SK-N-SH (cell line): Measurements from ENCODE around the gene LGR6. TPM values are rescaled to one million over a fixed set of nuclear protein-coding genes. Genes with fewer than 3 reads are reported as not detected.

Experiments used
- CTCF ChIA-PET: fragments of 300-600, 350-600 bp; formaldehyde crosslinking; extraction: SDS; loops from one replicate; lab custom pipeline; 2021; lab: Yijun Ruan, JAX
- POLR2A ChIA-PET: fragments of 350-600 bp; sonication (Branson Sonifier 250); formaldehyde crosslinking; extraction: SDS; loops from one replicate; lab custom pipeline; 2020; ENCODE audit warnings: antibody characterized with exemption, inconsistent platforms; lab: Yijun Ruan, JAX
- DNase-seq: peaks from one replicate; pipeline ENCODE4 v3.0.0; 2012
- H2AFZ ChIP-seq: fragments of 200-600 bp; sonication (generic); 2 replicates; pipeline ENCODE4 v1.8.1; 2016; ENCODE audit warnings: antibody characterized with exemption, mild to moderate bottlenecking, low read depth
- H3F3A ChIP-seq: fragments of 200-600 bp; sonication (generic); replicated peaks from 2 replicates; pipeline ENCODE3; 2016; ENCODE audit warnings: antibody characterized with exemption, mild to moderate bottlenecking; ENCODE audit not compliant: insufficient read depth
- H3K27ac ChIP-seq, 2 experiments: fragments of 200-500 bp in 1 of 2; fragments of 200-600 bp in 1 of 2; sonication (Bioruptor generic) in 1 of 2; sonication (generic), shearing (Covaris generic) in 1 of 2; 2 replicates each; pipeline versions ENCODE4 v1.5.1 to v1.6.1; 2014 to 2016; ENCODE audit warnings: low read depth in 2 of 2, inconsistent platforms in 1 of 2, low read length in 1 of 2, mild to moderate bottlenecking in 1 of 2, mixed read lengths in 1 of 2
- H3K27me3 ChIP-seq: fragments of 200-600 bp; sonication (generic), shearing (Covaris generic); 2 replicates; pipeline ENCODE4 v1.6.1; 2016; ENCODE audit warnings: mixed run types; ENCODE audit not compliant: insufficient read depth
- H3K36me3 ChIP-seq, 2 experiments: fragments of 200-500 bp in 1 of 2; fragments of 200-600 bp in 1 of 2; sonication (Bioruptor generic) in 1 of 2; sonication (generic) in 1 of 2; replicated peaks in 1 of 2; 2 replicates each; pipeline versions ENCODE3 to v1.5.1; 2014 to 2016; ENCODE audit warnings: low read length in 1 of 2, mild to moderate bottlenecking in 1 of 2; ENCODE audit not compliant: insufficient read depth in 2 of 2, control insufficient read depth in 1 of 2
- H3K4me1 ChIP-seq, 2 experiments: fragments of 200-500 bp in 1 of 2; fragments of 200-600 bp in 1 of 2; sonication (Bioruptor generic) in 1 of 2; sonication (generic), shearing (Covaris generic) in 1 of 2; 2 replicates each; pipeline versions ENCODE4 v1.5.1 to v1.6.1; 2014 to 2016; ENCODE audit warnings: low read depth in 1 of 2, low read length in 1 of 2, mixed run types in 1 of 2; ENCODE audit not compliant: insufficient read depth in 2 of 2, control insufficient read depth in 1 of 2
- H3K4me2 ChIP-seq: fragments of 200-600 bp; sonication (generic), shearing (Covaris generic); 2 replicates; pipeline ENCODE4 v1.6.1; 2017; ENCODE audit warnings: mixed run types
- H3K4me3 ChIP-seq, 2 experiments: fragments of 200-500 bp in 1 of 2; fragments of 200-600 bp in 1 of 2; sonication (Bioruptor generic) in 1 of 2; sonication (generic), shearing (Covaris generic) in 1 of 2; 2 replicates each; pipeline versions ENCODE4 v1.5.1 to v1.8.1; 2014 to 2016; ENCODE audit warnings: low read depth in 2 of 2, inconsistent platforms in 1 of 2, low read length in 1 of 2, mild to moderate bottlenecking in 1 of 2, mixed read lengths in 1 of 2, moderate library complexity in 1 of 2
- H3K79me2 ChIP-seq: fragments of 200-600 bp; sonication (generic); 2 replicates; pipeline ENCODE4 v1.8.1; 2017; ENCODE audit warnings: mild to moderate bottlenecking; ENCODE audit not compliant: insufficient read depth
- H3K9ac ChIP-seq: fragments of 200-600 bp; sonication (generic); 2 replicates; pipeline ENCODE4 v1.6.1; 2017; ENCODE audit warnings: mixed run types
- H3K9me2 ChIP-seq: fragments of 200-600 bp; sonication (generic); 2 replicates; pipeline ENCODE4 v1.6.1; 2017; ENCODE audit warnings: mixed run types
- H3K9me3 ChIP-seq: fragments of 200-600 bp; sonication (generic); 2 replicates; pipeline ENCODE4 v1.6.1; 2017; ENCODE audit warnings: mixed run types, mild to moderate bottlenecking, moderate library complexity
- H4K20me1 ChIP-seq: fragments of 200-600 bp; sonication (generic); 2 replicates; pipeline ENCODE4 v1.6.1; 2017; ENCODE audit warnings: mild to moderate bottlenecking, mixed run types; ENCODE audit not compliant: insufficient read depth
- ELF1 ChIP-seq: IDR thresholded peaks from 2 replicates; pipeline ENCODE4 v1.4.0; 2012
- EP300 ChIP-seq, 2 experiments: IDR thresholded peaks; 2 replicates each; pipeline versions ENCODE4 v1.4.0 to v1.6.1; 2012; ENCODE audit warnings: borderline replicate concordance in 1 of 2, low read depth in 1 of 2, low read length in 1 of 2
- EZH2phosphoT487 ChIP-seq: fragments of 200-600 bp; sonication (generic); IDR thresholded peaks from 2 replicates; pipeline ENCODE4 v1.6.1; 2017; ENCODE audit warnings: low read depth, mixed run types, mild to moderate bottlenecking, antibody characterized with exemption, moderate library complexity, borderline replicate concordance
- FOSL2 ChIP-seq: IDR thresholded peaks from 2 replicates; pipeline ENCODE4 v1.4.0; 2012; ENCODE audit warnings: low read depth, mild to moderate bottlenecking, moderate library complexity, borderline replicate concordance
- FOXM1 ChIP-seq: IDR thresholded peaks from 2 replicates; pipeline ENCODE4 v1.4.0; 2012; ENCODE audit warnings: low read depth, mild to moderate bottlenecking
- GABPA ChIP-seq: IDR thresholded peaks from 2 replicates; pipeline ENCODE4 v1.4.0; 2012; ENCODE audit warnings: low read depth, mild to moderate bottlenecking
- GATA2 ChIP-seq: sonication (generic); formaldehyde crosslinking; IDR thresholded peaks from 2 replicates; pipeline ENCODE4 v1.5.0; 2020; ENCODE audit warnings: mild to moderate bottlenecking, missing genetic modification reagents
- MAX ChIP-seq: IDR thresholded peaks from 2 replicates; pipeline ENCODE4 v1.4.0; 2012; ENCODE audit warnings: low read depth
- PBX3 ChIP-seq: IDR thresholded peaks from 2 replicates; pipeline ENCODE4; 2012
- POLR2AphosphoS5 ChIP-seq: IDR thresholded peaks from 2 replicates; pipeline ENCODE4 v1.6.1; 2012; ENCODE audit warnings: low read depth, low read length
- RAD21 ChIP-seq: IDR thresholded peaks from 2 replicates; pipeline ENCODE4 v1.6.1; 2012; ENCODE audit warnings: mild to moderate bottlenecking, low read length
- REST ChIP-seq: IDR thresholded peaks from 2 replicates; pipeline ENCODE4 v1.6.1; 2012; ENCODE audit warnings: mild to moderate bottlenecking, low read depth, low read length, moderate library complexity
- RFX5 ChIP-seq: IDR thresholded peaks from 2 replicates; pipeline ENCODE4 v1.6.1; 2012; ENCODE audit warnings: mild to moderate bottlenecking, improper control_type of control experiment, low read length
- RXRA ChIP-seq: IDR thresholded peaks from 2 replicates; pipeline ENCODE4 v1.4.0; 2012; ENCODE audit warnings: low read depth, mild to moderate bottlenecking, borderline replicate concordance
- TAF1 ChIP-seq: IDR thresholded peaks from 2 replicates; pipeline ENCODE4 v1.6.1; 2012; ENCODE audit warnings: low read depth, mild to moderate bottlenecking, low read length, moderate library complexity, borderline replicate concordance
- TCF12 ChIP-seq: IDR thresholded peaks from 2 replicates; pipeline ENCODE4 v1.4.0; 2012
- TEAD4 ChIP-seq: IDR thresholded peaks from 2 replicates; pipeline ENCODE4 v1.4.0; 2012; ENCODE audit warnings: mild to moderate bottlenecking, borderline replicate concordance; ENCODE audit not compliant: insufficient read depth
- USF1 ChIP-seq: IDR thresholded peaks from 2 replicates; pipeline ENCODE4 v1.4.0; 2012; ENCODE audit warnings: low read depth, borderline replicate concordance
- WGBS: methylation state at CpG from one replicate; pipeline ENCODE4 v1.1.6; 2017; ENCODE audit warnings: low lambda C conversion rate; 5-methylcytosine and 5-hydroxymethylcytosine counted together
- polyA plus RNA-seq, 3 experiments: library from polyadenylated mRNA; depleted of rRNA; stranded (reverse); fragments of >200 nt; gene quantifications; 2 replicates each; pipeline ENCODE4 v1.2.3, GENCODE V29; 2012

The LGR6 gene
- polyA plus RNA-seq, 1 of the 3 experiments (the other 2 are of a cell fraction): 0.03 TPM

GRCh38 chr1:202162047-202162417 lies 31.6 kb upstream of the LGR6 start:
- Histone ChIP-seq H3K4me1 (peaks cover 0 to 39% of the 10 kb centered on the region in 2 experiments; a peak in 1 of 4 replicates), H4K20me1 (no peaks in the 10 kb centered on the region), H3K27me3 (no peaks in the 10 kb centered on the region), H3K27ac (no peak overlapping the region), H3K9me2 (no peaks in the 10 kb centered on the region), H2AFZ (no peak overlapping the region), H3K4me2 (no peak overlapping the region), H3K79me2 (no peaks in the 10 kb centered on the region), H3K4me3 (no peak overlapping the region), H3K9me3 (no peaks in the 10 kb centered on the region), H3F3A (no peaks in the 10 kb centered on the region), H3K36me3 (no peaks in the 10 kb centered on the region), H3K9ac (no peak overlapping the region)
- POLR2A ChIA-PET: no interaction called here
- 78% methylated on average over 3 of the region's 4 CpGs for WGBS
- CTCF ChIA-PET: interaction anchor here (1.9 to 2.6 kb wide), 3 partner anchors 23 to 31 kb away, joined by 6 to 11 read pairs (median 7); partner anchors contain the start of gene LGR6
- no peak for DNase-seq
- TF ChIP-seq GABPA (no peak), TCF12 (no peak), FOSL2 (no peak), TEAD4 (no peak)

GRCh38 chr1:202162418-202163280 lies 30.9 kb upstream of the LGR6 start:
- Histone ChIP-seq H3K4me1 (peaks cover 0 to 43% of the 10 kb centered on the region in 2 experiments; a peak in 1 of 4 replicates), H3K9ac (no peak overlapping the region), H3K36me3 (no peaks in the 10 kb centered on the region), H3K79me2 (no peaks in the 10 kb centered on the region), H3K9me2 (no peaks in the 10 kb centered on the region), H3K4me3 (no peak overlapping the region), H3F3A (no peaks in the 10 kb centered on the region), H3K4me2 (no peak overlapping the region), H3K27ac (no peak overlapping the region; a peak in 1 of 4 replicates), H4K20me1 (no peaks in the 10 kb centered on the region), H3K9me3 (no peaks in the 10 kb centered on the region), H2AFZ (no peak overlapping the region), H3K27me3 (no peaks in the 10 kb centered on the region)
- ChIA-PET POLR2A (interaction anchor here (0.5 to 1.2 kb wide), 2 partner anchors 9 to 379 kb away, joined by 3 read pairs; no protein-coding TSS in a partner anchor), CTCF (interaction anchor here (0.9 to 2.6 kb wide), 9 partner anchors 8 to 151 kb away, joined by 3 to 11 read pairs (median 3); partner anchors contain the start of genes GPR37L1 and LGR6)
- WGBS: 75% methylated on average over 12 of the region's 15 CpGs
- TF ChIP-seq REST (no peak), PBX3 (no peak), FOXM1 (no peak), ELF1 (no peak), GATA2 (CRISPR knock-in tag) (no peak), POLR2AphosphoS5 (no peak), EZH2phosphoT487 (no peak), TEAD4 (no peak), RXRA (no peak), EP300 (IDR thresholded peaks at IDR 0.05; ENCODE audit: borderline replicate concordance in 1 of 2, low read depth in 1 of 2, low read length in 1 of 2) (no peak), USF1 (no peak), TAF1 (no peak), RFX5 (no peak), RAD21 (no peak), MAX (no peak)
- no peak for DNase-seq
